Upper lobe of left lung (tissue), 4 donors: ENCODE results near the gene NKD2.

ENCODE experiments used
- CTCF ChIP-seq, 6 experiments: fragments of 450-650 bp in 4 of 6; fragments of 200-600 bp in 2 of 6; sonication (generic) in 2 of 6; IDR thresholded peaks; one replicate each; pipeline ENCODE4 v1.5.1; 2016 to 2019; ENCODE audit warnings: antibody characterized with exemption in 6 of 6
- EP300 ChIP-seq, 4 donors: sonication (generic); formaldehyde crosslinking; IDR thresholded peaks; one replicate each; pipeline ENCODE4 v1.5.1; 2017; ENCODE audit warnings: antibody characterized with exemption in 4 of 4, control low read depth in 2 of 4
- POLR2A ChIP-seq, 4 donors: fragments of 450-650 bp; IDR thresholded peaks; one replicate each; pipeline ENCODE4 v1.5.1; 2016 to 2017; ENCODE audit warnings: antibody characterized with exemption in 4 of 4, mild to moderate bottlenecking in 2 of 4

- no peak for TF ChIP-seq EP300 (IDR thresholded peaks at IDR 0.05)
- TF ChIP-seq CTCF (IDR thresholded peaks at IDR 0.05) = no peak
- no peak for TF ChIP-seq POLR2A (IDR thresholded peaks at IDR 0.05)
Measured at GRCh38 chr5:980966-981365, 27.6 kb upstream of the NKD2 start.
